Ishikawa (cell line): ENCODE results near the gene GJA4.

Experiments used
- CEBPB ChIP-seq: IDR thresholded peaks from 2 replicates; pipeline ENCODE4 v1.6.1; 2012
- CREB1 ChIP-seq: IDR thresholded peaks from 2 replicates; pipeline ENCODE4 v1.6.1; 2012; ENCODE audit warnings: low read depth
- EGR1 ChIP-seq: IDR thresholded peaks from 2 replicates; pipeline ENCODE4 v1.6.1; 2012
- EP300 ChIP-seq: IDR thresholded peaks from 2 replicates; pipeline ENCODE4 v1.6.1; 2012; ENCODE audit warnings: borderline replicate concordance
- FOXM1 ChIP-seq: IDR thresholded peaks from 2 replicates; pipeline ENCODE4 v1.6.1; 2012; ENCODE audit warnings: low read depth, borderline replicate concordance
- MAX ChIP-seq: IDR thresholded peaks from 2 replicates; pipeline ENCODE4 v1.6.1; 2012
- NFIC ChIP-seq: IDR thresholded peaks from 2 replicates; pipeline ENCODE4 v1.6.1; 2012
- RAD21 ChIP-seq: IDR thresholded peaks from 2 replicates; pipeline ENCODE4 v1.6.1; 2012; ENCODE audit warnings: low read depth
- REST ChIP-seq: IDR thresholded peaks from 2 replicates; pipeline ENCODE4 v1.6.1; 2012; ENCODE audit warnings: low read depth, mild to moderate bottlenecking
- TAF1 ChIP-seq: IDR thresholded peaks from 2 replicates; pipeline ENCODE4 v1.6.1; 2012; ENCODE audit warnings: low read depth, mild to moderate bottlenecking
- TCF12 ChIP-seq: IDR thresholded peaks from 2 replicates; pipeline ENCODE4 v1.6.1; 2012; ENCODE audit warnings: low read depth
- TEAD4 ChIP-seq: IDR thresholded peaks from 2 replicates; pipeline ENCODE4 v1.6.1; 2012
- YY1 ChIP-seq: IDR thresholded peaks from 2 replicates; pipeline ENCODE4 v1.6.1; 2012; ENCODE audit warnings: low read depth
- ZBTB7A ChIP-seq: IDR thresholded peaks from 2 replicates; pipeline ENCODE4 v1.6.1; 2012; ENCODE audit warnings: low read depth
- TF ChIP-seq, protein P1 (sequence below): IDR thresholded peaks from 2 replicates; pipeline ENCODE4 v1.6.1; 2012

The GJA4 gene

DNA sequence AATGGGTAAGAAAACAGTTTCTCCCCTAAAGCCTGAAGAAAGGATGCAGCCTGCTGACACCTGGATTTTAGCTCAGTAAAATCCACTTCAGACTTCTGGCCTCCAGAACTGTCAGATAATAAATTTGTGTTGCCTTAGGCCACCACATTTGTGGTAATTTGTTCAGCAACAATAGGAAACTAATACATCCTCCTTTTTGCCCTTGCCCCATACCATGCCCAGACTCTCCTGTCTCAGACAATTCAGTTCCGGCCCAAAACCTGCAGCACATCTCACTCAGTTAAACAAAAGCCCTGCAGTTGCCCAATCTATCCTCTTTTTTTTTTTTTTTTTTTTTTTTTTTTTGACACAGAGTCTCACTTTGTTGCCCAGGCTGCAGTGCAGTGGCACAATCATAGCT, 40.9 kb downstream of the GJA4 start:
- TF ChIP-seq EGR1 (no peak), NFIC (no peak), FOXM1 (no peak), ZBTB7A (no peak), RAD21 (no peak), TAF1 (no peak), TCF12 (no peak)

GRCh38 chr1:34839526-34840305, 46.9 kb downstream of the GJA4 start:
- TF ChIP-seq NFIC (no peak), YY1 (no peak), MAX (no peak), CREB1 (no peak), TEAD4 (no peak), CEBPB (no peak), FOXM1 (no peak), TAF1 (no peak), ZBTB7A (no peak), RAD21 (no peak), EP300 (no peak), EGR1 (no peak), TCF12 (no peak), REST (no peak)
- TF ChIP-seq, protein P1, sequence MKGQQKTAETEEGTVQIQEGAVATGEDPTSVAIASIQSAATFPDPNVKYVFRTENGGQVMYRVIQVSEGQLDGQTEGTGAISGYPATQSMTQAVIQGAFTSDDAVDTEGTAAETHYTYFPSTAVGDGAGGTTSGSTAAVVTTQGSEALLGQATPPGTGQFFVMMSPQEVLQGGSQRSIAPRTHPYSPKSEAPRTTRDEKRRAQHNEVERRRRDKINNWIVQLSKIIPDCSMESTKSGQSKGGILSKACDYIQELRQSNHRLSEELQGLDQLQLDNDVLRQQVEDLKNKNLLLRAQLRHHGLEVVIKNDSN = no peak

DNA sequence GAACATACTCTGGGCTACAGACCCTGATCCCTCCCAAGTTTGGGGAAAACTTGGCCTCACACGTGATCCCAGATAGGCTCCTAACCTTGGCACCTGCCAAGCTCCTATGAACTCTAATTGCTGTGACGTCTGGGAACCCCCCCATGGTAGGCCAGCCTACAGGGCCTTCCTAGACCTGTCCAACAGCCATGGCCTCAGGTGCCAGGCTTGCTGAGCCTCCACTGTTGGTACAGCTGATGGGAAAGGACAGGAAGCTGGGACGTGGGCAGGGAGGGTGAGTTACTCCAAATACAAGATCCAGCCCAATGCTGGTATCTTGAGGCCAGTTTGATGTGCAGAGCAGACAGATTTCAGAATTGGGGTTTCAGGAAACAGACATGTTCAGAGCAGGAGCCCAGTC, 47.6 kb downstream of the GJA4 start:
- TF ChIP-seq TCF12 (no peak), TEAD4 (no peak), YY1 (no peak), CEBPB (no peak), EGR1 (no peak), CREB1 (no peak), MAX (no peak), RAD21 (no peak), ZBTB7A (no peak), TAF1 (no peak), REST (no peak), FOXM1 (no peak), EP300 (no peak), NFIC (no peak)
- TF ChIP-seq, protein P1 = no peak

GRCh38 chr1:34842073-34842472, 49.3 kb downstream of the GJA4 start:
- TF ChIP-seq ZBTB7A = no peak
- TF ChIP-seq CREB1 = no peak
- TF ChIP-seq YY1 = no peak
- no peak for TF ChIP-seq TCF12
- TF ChIP-seq EGR1 = no peak
- no peak for TF ChIP-seq FOXM1
- TF ChIP-seq TAF1 = no peak
- no peak for TF ChIP-seq NFIC
- TF ChIP-seq MAX = no peak

GRCh38 chr1:34842952-34843371, 50.2 kb downstream of the GJA4 start:
- TF ChIP-seq EGR1 (no peak), ZBTB7A (no peak)
